Measurements from ENCODE around the gene INPP5F. TPM values are rescaled to one million over a fixed set of nuclear protein-coding genes. Genes with fewer than 3 reads are reported as not detected.
A peak's percentile ranks its signal among the peaks of the same experiment; 100 is the strongest.

The INPP5F gene
- total and polyA plus RNA-seq, 10 of the 15 experiments (the other 5 are each of a cell fraction or from before 2014, with no cell fraction given): 6.0 to 49.3 (median 34.3) TPM

GRCh38 chr10:119693262-119693957, 32.4 kb upstream of the INPP5F start (continued):
- TF ChIP-seq BCLAF1 (IDR thresholded peaks at IDR 0.05): no peak
- TF ChIP-seq MTA2 (IDR thresholded peaks at IDR 0.05; ENCODE audit: low read depth): peak; percentile 82
- no peak; the same call in 1 of the 2 replicates for TF ChIP-seq CREB1 (IDR thresholded peaks at IDR 0.05; ENCODE audit: low read depth)
- TF ChIP-seq, protein P1, sequence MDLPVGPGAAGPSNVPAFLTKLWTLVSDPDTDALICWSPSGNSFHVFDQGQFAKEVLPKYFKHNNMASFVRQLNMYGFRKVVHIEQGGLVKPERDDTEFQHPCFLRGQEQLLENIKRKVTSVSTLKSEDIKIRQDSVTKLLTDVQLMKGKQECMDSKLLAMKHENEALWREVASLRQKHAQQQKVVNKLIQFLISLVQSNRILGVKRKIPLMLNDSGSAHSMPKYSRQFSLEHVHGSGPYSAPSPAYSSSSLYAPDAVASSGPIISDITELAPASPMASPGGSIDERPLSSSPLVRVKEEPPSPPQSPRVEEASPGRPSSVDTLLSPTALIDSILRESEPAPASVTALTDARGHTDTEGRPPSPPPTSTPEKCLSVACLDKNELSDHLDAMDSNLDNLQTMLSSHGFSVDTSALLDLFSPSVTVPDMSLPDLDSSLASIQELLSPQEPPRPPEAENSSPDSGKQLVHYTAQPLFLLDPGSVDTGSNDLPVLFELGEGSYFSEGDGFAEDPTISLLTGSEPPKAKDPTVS (IDR thresholded peaks at IDR 0.05; ENCODE audit: low read depth, low read length): no peak
- peak; percentile 46 for TF ChIP-seq MEF2B (IDR thresholded peaks at IDR 0.05; ENCODE audit: partially characterized antibody, poor library complexity, severe bottlenecking)
- no peak for TF ChIP-seq ATF3 (IDR thresholded peaks at IDR 0.05; ENCODE audit: borderline replicate concordance, extremely low read depth, low read depth, low read length)
- no peak for TF ChIP-seq RAD51 (IDR thresholded peaks at IDR 0.05)
- peak; percentile 85 to 91 for TF ChIP-seq IKZF2 (IDR thresholded peaks at IDR 0.05)
- no peak for TF ChIP-seq ATF2 (IDR thresholded peaks at IDR 0.05; ENCODE audit: low read length)
- TF ChIP-seq DPF2 (IDR thresholded peaks at IDR 0.05): peak; percentile 86
- TF ChIP-seq GATAD2B (conservative IDR thresholded peaks at IDR 0.05; ENCODE audit: low read depth): 0 out of 2 replicates have a peak, but pooled peaks have one; percentile 32
- TF ChIP-seq SMC3 (IDR thresholded peaks at IDR 0.05; ENCODE audit: borderline replicate concordance, low read length): no peak
- TF ChIP-seq, protein P2, sequence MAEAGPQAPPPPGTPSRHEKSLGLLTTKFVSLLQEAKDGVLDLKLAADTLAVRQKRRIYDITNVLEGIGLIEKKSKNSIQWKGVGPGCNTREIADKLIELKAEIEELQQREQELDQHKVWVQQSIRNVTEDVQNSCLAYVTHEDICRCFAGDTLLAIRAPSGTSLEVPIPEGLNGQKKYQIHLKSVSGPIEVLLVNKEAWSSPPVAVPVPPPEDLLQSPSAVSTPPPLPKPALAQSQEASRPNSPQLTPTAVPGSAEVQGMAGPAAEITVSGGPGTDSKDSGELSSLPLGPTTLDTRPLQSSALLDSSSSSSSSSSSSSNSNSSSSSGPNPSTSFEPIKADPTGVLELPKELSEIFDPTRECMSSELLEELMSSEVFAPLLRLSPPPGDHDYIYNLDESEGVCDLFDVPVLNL (IDR thresholded peaks at IDR 0.05; ENCODE audit: low read depth, low read length): no peak
- TF ChIP-seq ZNF217 (IDR thresholded peaks at IDR 0.05): peak; percentile 19; the same call in 1 of the 2 replicates
- TF ChIP-seq ZSCAN29 (IDR thresholded peaks at IDR 0.05): 0 out of 2 replicates have a peak, but pooled peaks have one; percentile 42
- TF ChIP-seq NKRF (conservative IDR thresholded peaks at IDR 0.05): no peak
- no peak for TF ChIP-seq BRCA1 (IDR thresholded peaks at IDR 0.05; ENCODE audit: low read depth, low read length)
- 0 out of 2 replicates have a peak, but pooled peaks have one; percentile 11 for TF ChIP-seq HDGF (IDR thresholded peaks at IDR 0.05)
